Adrenal gland (tissue), 5 donors: ENCODE results near the gene ZYG11B.

Experiments
- POLR2A ChIP-seq, 2 donors: fragments of 450-650 bp; IDR thresholded peaks; one replicate each; pipeline ENCODE4 v1.6.1; 2017; ENCODE audit warnings: antibody characterized with exemption in 2 of 2, mild to moderate bottlenecking in 2 of 2, moderate library complexity in 1 of 2
- TF ChIP-seq, protein P1 (sequence below), 6 experiments: fragments of 450-650 bp in 4 of 6; fragments of 200-600 bp in 2 of 6; sonication (generic) in 1 of 6; IDR thresholded peaks; 1 replicate in 5 of 6; 2 replicates in 1 of 6; pipeline versions ENCODE4 v1.5.1 to v1.8.0; 2016 to 2021; ENCODE audit warnings: antibody characterized with exemption in 6 of 6, mild to moderate bottlenecking in 2 of 6, moderate library complexity in 1 of 6
- donor health status: DM: no; HTN: no; CAD: no.

DNA sequence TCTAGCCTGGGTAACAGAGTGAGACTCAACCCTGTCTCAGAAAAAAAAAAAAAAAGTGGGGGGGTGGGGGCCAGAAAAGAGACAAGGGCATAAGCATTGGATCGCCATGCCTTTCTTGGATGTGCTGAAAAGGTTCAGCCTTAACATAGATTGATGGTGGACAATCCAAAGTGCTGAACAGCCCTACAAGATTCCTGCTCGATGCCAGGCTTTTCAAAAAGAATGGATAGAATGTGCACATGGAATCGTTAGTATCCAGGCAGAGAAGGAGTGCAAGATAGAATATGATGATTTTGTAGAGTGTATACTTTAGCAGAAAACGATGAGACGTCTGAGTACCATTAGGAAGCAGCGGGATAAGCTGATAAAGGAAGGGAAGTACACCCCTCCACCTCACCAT lies 17.2 kb upstream of the ZYG11B start:
- TF ChIP-seq, protein P1, sequence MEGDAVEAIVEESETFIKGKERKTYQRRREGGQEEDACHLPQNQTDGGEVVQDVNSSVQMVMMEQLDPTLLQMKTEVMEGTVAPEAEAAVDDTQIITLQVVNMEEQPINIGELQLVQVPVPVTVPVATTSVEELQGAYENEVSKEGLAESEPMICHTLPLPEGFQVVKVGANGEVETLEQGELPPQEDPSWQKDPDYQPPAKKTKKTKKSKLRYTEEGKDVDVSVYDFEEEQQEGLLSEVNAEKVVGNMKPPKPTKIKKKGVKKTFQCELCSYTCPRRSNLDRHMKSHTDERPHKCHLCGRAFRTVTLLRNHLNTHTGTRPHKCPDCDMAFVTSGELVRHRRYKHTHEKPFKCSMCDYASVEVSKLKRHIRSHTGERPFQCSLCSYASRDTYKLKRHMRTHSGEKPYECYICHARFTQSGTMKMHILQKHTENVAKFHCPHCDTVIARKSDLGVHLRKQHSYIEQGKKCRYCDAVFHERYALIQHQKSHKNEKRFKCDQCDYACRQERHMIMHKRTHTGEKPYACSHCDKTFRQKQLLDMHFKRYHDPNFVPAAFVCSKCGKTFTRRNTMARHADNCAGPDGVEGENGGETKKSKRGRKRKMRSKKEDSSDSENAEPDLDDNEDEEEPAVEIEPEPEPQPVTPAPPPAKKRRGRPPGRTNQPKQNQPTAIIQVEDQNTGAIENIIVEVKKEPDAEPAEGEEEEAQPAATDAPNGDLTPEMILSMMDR (IDR thresholded peaks at IDR 0.05): no peak
- no peak for TF ChIP-seq POLR2A (IDR thresholded peaks at IDR 0.05)
